Activated T-cell treated with anti-CD3 and anti-CD28 coated beads for 1 hour (primary cell): ENCODE results near the gene RHOT1.

ENCODE experiments used
- DNase-seq: peaks from one replicate; pipeline ENCODE4 v3.0.0-alpha.2; 2020; ENCODE audit warnings: low read depth

The RHOT1 gene

GRCh38 chr17:32269377-32269776 lies 127.1 kb downstream of the RHOT1 start:
- DNase-seq, result no peak

- DNase-seq, result no peak
Observed at GRCh38 chr17:32271844-32272243, 129.5 kb downstream of the RHOT1 start.

DNA sequence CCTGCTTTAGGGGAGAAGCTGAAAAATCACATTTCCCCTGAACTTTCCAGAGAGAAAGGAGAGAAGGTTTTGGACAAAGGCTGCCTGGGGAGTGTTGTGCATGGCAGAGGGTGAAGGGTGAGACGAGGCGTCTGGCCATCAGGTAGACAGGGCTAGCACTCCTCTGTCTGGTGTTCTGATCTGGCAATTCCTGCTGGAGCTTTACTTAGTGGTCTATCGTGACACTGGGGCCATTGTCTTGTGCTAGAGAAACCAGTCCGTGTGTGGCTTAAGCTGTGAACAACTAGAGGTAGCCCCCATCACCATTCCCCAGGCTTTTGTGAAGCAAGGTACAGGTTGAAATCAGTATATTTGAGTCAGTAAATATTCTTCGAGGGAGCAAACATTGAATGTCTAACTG lies 131.8 kb downstream of the RHOT1 start:
- no peak for DNase-seq

DNA sequence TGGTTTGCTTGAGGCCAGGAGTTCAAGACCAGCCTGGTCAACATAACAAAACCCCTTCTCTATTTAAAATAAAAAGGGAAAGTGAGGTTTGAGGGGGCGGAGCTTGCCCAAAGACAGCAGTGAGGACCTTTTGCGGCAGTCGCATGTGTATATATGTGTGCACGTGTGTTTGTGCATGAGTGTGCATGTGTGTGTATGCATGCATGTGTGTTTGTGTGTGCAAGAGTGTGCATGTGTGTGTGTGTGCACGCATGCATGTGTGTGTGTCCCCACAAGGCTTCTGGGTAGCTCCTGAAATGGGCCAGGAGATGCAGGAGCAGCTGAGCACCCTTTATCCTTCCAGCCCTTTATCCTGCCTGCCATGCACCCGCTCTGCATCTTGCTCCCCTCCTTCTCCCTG lies 132.3 kb downstream of the RHOT1 start:
- no peak for DNase-seq
